Loucy (cell line): ENCODE results near the gene BAMBI.

ENCODE experiments used
- CTCF ChIP-seq: fragments of 200-600 bp; sonication (generic); conservative IDR thresholded peaks from 2 replicates; pipeline ENCODE4 v1.5.1; 2014; ENCODE audit warnings: mild to moderate bottlenecking, antibody characterized with exemption, low read length
- EZH2phosphoT487 ChIP-seq: fragments of 200-600 bp; IDR thresholded peaks from 2 replicates; pipeline ENCODE4 v1.6.1; 2018; ENCODE audit warnings: antibody characterized with exemption, mild to moderate bottlenecking, moderate library complexity, borderline replicate concordance

GRCh38 chr10:28684157-28684985 is 7.0 kb downstream of the BAMBI start:
- no peak for TF ChIP-seq CTCF
- TF ChIP-seq EZH2phosphoT487, result no peak
